ENCODE data around the gene RBM19.
"Not testable (repeated sequence)": the region's sequence is repeated elsewhere in the genome, so short reads cannot be mapped to it uniquely, and the experiment has no call there.

The RBM19 gene

GRCh38 chr12:113831476-113831875 lies 134.6 kb downstream of the RBM19 start:
- DNase-seq (ENCODE audit: low spot score), result no peak

- no peak for DNase-seq (ENCODE audit: low spot score)
Observed at GRCh38 chr12:113831016-113831415, 135.1 kb downstream of the RBM19 start.

GRCh38 chr12:113829212-113829611 lies 136.9 kb downstream of the RBM19 start:
- DNase-seq (ENCODE audit: low spot score), result no peak

- no peak for DNase-seq (ENCODE audit: low spot score)
Observed at GRCh38 chr12:113827539-113828114, 138.5 kb downstream of the RBM19 start.

GRCh38 chr12:113826805-113827538 lies 139.2 kb downstream of the RBM19 start:
- no peak for DNase-seq (ENCODE audit: low spot score)

- DNase-seq (ENCODE audit: low spot score), result no peak
Observed at GRCh38 chr12:113825705-113826104, 140.4 kb downstream of the RBM19 start.

- no peak for DNase-seq (ENCODE audit: low spot score)
Observed at GRCh38 chr12:113823816-113824215, 142.3 kb downstream of the RBM19 start.

GRCh38 chr12:113823016-113823415 lies 143.1 kb downstream of the RBM19 start:
- DNase-seq (ENCODE audit: low spot score), result no peak

- DNase-seq (ENCODE audit: low spot score), result no peak
Observed at GRCh38 chr12:113820842-113821241, 145.3 kb downstream of the RBM19 start.

- DNase-seq (ENCODE audit: low spot score), result no peak
Observed at GRCh38 chr12:113820309-113820708, 145.8 kb downstream of the RBM19 start.

- no peak for DNase-seq (ENCODE audit: low spot score)
Observed at GRCh38 chr12:113819495-113819894, 146.6 kb downstream of the RBM19 start.

- DNase-seq (ENCODE audit: low spot score), result no peak
Observed at GRCh38 chr12:113818833-113819232, 147.3 kb downstream of the RBM19 start.

GRCh38 chr12:113818283-113818682 lies 147.8 kb downstream of the RBM19 start:
- DNase-seq (ENCODE audit: low spot score), result no peak

- no peak for DNase-seq (ENCODE audit: low spot score)
Observed at GRCh38 chr12:113816866-113817265, 149.3 kb downstream of the RBM19 start.

- no peak for DNase-seq (ENCODE audit: low spot score)
Observed at GRCh38 chr12:113815031-113815430, 151.1 kb downstream of the RBM19 start.

- no peak for DNase-seq (ENCODE audit: low spot score)
Observed at GRCh38 chr12:113813229-113813541, 152.9 kb downstream of the RBM19 start.

- no peak for DNase-seq (ENCODE audit: low spot score)
Observed at GRCh38 chr12:113812411-113813228, 153.5 kb downstream of the RBM19 start.

GRCh38 chr12:113809462-113810220 lies 156.5 kb downstream of the RBM19 start:
- DNase-seq (ENCODE audit: low spot score), result not testable (repeated sequence)

GRCh38 chr12:113808095-113808951 lies 157.8 kb downstream of the RBM19 start:
- no peak for DNase-seq (ENCODE audit: low spot score)

- DNase-seq (ENCODE audit: low spot score), result no peak
Observed at GRCh38 chr12:113805673-113806072, 160.5 kb downstream of the RBM19 start.

GRCh38 chr12:113804961-113805600 lies 161.0 kb downstream of the RBM19 start:
- DNase-seq (ENCODE audit: low spot score), result no peak
